Liver (tissue), 9 donors: ENCODE results near the gene TUBA4B. TPM values are rescaled to one million over a fixed set of nuclear protein-coding genes. Genes with fewer than 3 reads are reported as not detected.

Experiments used
- DNase-seq: peaks from one replicate; pipeline ENCODE4 v3.0.0-alpha.2; 2017; ENCODE audit warnings: low spot score
- H3K27ac ChIP-seq, 2 donors: one replicate each; pipeline ENCODE4 v1.7.0; 2013; ENCODE audit warnings: inconsistent platforms in 2 of 2, low read length in 2 of 2, control low read depth in 1 of 2, low read depth in 1 of 2, mild to moderate bottlenecking in 1 of 2
- H3K27me3 ChIP-seq, 4 donors: one replicate each; pipeline versions ENCODE4 v1.6.1 to v1.7.0; 2013; ENCODE audit warnings: low read length in 3 of 4, inconsistent platforms in 1 of 4, mild to moderate bottlenecking in 1 of 4, moderate library complexity in 1 of 4; ENCODE audit not compliant: control insufficient read depth in 4 of 4, insufficient read depth in 4 of 4
- H3K36me3 ChIP-seq, 4 donors: one replicate each; pipeline versions ENCODE4 v1.6.1 to v1.7.0; 2013; ENCODE audit warnings: low read length in 3 of 4, mild to moderate bottlenecking in 3 of 4, low read depth in 1 of 4, moderate library complexity in 1 of 4; ENCODE audit not compliant: control insufficient read depth in 4 of 4, insufficient read depth in 3 of 4
- H3K4me1 ChIP-seq, 4 donors: one replicate each; pipeline versions ENCODE4 v1.6.1 to v1.7.0; 2013; ENCODE audit warnings: low read length in 3 of 4, mild to moderate bottlenecking in 3 of 4, moderate library complexity in 1 of 4; ENCODE audit not compliant: control insufficient read depth in 4 of 4, insufficient read depth in 4 of 4
- H3K4me3 ChIP-seq, 3 donors: one replicate each; pipeline versions ENCODE4 v1.6.1 to v1.7.0; 2013; ENCODE audit warnings: low read length in 3 of 3, control low read depth in 1 of 3, low read depth in 1 of 3, mild to moderate bottlenecking in 1 of 3
- H3K9ac ChIP-seq, 2 donors: one replicate each; pipeline ENCODE4 v1.7.0; 2013; ENCODE audit warnings: low read length in 2 of 2, mild to moderate bottlenecking in 2 of 2, moderate library complexity in 2 of 2, control low read depth in 1 of 2, low read depth in 1 of 2
- H3K9me3 ChIP-seq, 4 donors: one replicate each; pipeline versions ENCODE4 v1.6.1 to v1.7.0; 2013; ENCODE audit warnings: low read length in 3 of 4; ENCODE audit not compliant: control insufficient read depth in 4 of 4
- EGR1 ChIP-seq, 2 donors: IDR thresholded peaks; 2 replicates each; pipeline ENCODE4 v1.6.1; 2016 to 2018; ENCODE audit warnings: antibody characterized with exemption in 2 of 2, low read depth in 2 of 2
- FOXA2 ChIP-seq: IDR thresholded peaks from 2 replicates; pipeline ENCODE4 v1.6.1; 2016; ENCODE audit warnings: antibody characterized with exemption
- GABPA ChIP-seq, 2 donors: IDR thresholded peaks in 1 of 2; conservative IDR thresholded peaks in 1 of 2; 2 replicates each; pipeline ENCODE4 v1.6.1; 2016; ENCODE audit warnings: antibody characterized with exemption in 2 of 2, mild to moderate bottlenecking in 1 of 2, moderate library complexity in 1 of 2
- HNF4A ChIP-seq, 2 donors: conservative IDR thresholded peaks; 2 replicates each; pipeline ENCODE4 v1.6.1; 2016; ENCODE audit warnings: antibody characterized with exemption in 2 of 2, mild to moderate bottlenecking in 2 of 2
- HNF4G ChIP-seq: IDR thresholded peaks from 2 replicates; pipeline ENCODE4 v1.6.1; 2016; ENCODE audit warnings: antibody characterized with exemption
- JUND ChIP-seq, 2 donors: IDR thresholded peaks; 2 replicates each; pipeline ENCODE4 v1.6.1; 2016; ENCODE audit warnings: antibody characterized with exemption in 2 of 2
- NR2F2 ChIP-seq: IDR thresholded peaks from 2 replicates; pipeline ENCODE4 v1.6.1; 2016; ENCODE audit warnings: antibody characterized with exemption
- RAD21 ChIP-seq, 2 donors: IDR thresholded peaks; 2 replicates each; pipeline ENCODE4 v1.6.1; 2016; ENCODE audit warnings: antibody characterized with exemption in 2 of 2, mild to moderate bottlenecking in 2 of 2
- RXRA ChIP-seq, 2 donors: IDR thresholded peaks; 2 replicates each; pipeline ENCODE4 v1.6.1; 2017 to 2018; ENCODE audit warnings: antibody characterized with exemption in 2 of 2, mild to moderate bottlenecking in 1 of 2
- SP1 ChIP-seq: IDR thresholded peaks from 2 replicates; pipeline ENCODE4 v1.6.1; 2018; ENCODE audit warnings: antibody characterized with exemption, mild to moderate bottlenecking
- TAF1 ChIP-seq: conservative IDR thresholded peaks from 2 replicates; pipeline ENCODE4 v1.6.1; 2016; ENCODE audit warnings: antibody characterized with exemption, mild to moderate bottlenecking
- YY1 ChIP-seq: IDR thresholded peaks from 2 replicates; pipeline ENCODE4 v1.6.1; 2016; ENCODE audit warnings: antibody characterized with exemption, mild to moderate bottlenecking
- WGBS: extraction: QIAGEN DNeasy Blood & Tissue Kit; methylation state at CpG from one replicate; pipeline ENCODE4 v1.1.7; 2013; 5-methylcytosine and 5-hydroxymethylcytosine counted together
- polyA plus RNA-seq, 2 donors: library from polyadenylated mRNA; stranded (reverse) in 1 of 2; unstranded in 1 of 2; fragments of 200-250 nt in 1 of 2; fragments of >200 nt in 1 of 2; fragmentation: Nextera tagmentation in 1 of 2; extraction: Ambion mirVana in 1 of 2; gene quantifications; one replicate each; pipeline versions ENCODE4 v1.2.1 to v1.2.3, GENCODE V29; 2013 to 2015
- total RNA-seq, 2 donors: library from RNA; depleted of rRNA; stranded (reverse); fragments of >200 nt; gene quantifications; one replicate each; pipeline ENCODE4 v1.2.3, GENCODE V29; 2014
- TF ChIP-seq, protein P1 (sequence below): IDR thresholded peaks from 2 replicates; pipeline ENCODE4 v1.6.1; 2016; ENCODE audit warnings: antibody characterized with exemption, mild to moderate bottlenecking
- TF ChIP-seq, protein P2 (sequence below): fragments of 150-350 bp; IDR thresholded peaks from 2 replicates; pipeline ENCODE4 v1.5.1; 2017; ENCODE audit warnings: improper control_type of control experiment, low read depth, low read length; ENCODE audit not compliant: missing input control
- TF ChIP-seq, protein P3 (sequence below): IDR thresholded peaks from 2 replicates; pipeline ENCODE4 v1.6.1; 2016; ENCODE audit warnings: antibody characterized with exemption
- donor health status: healthy.
- donor health status: healthy.
- donor health status: healthy.
- donor health status: healthy.
- donor health status: healthy.

Gene TUBA4B
- total and polyA plus RNA-seq, 4 donors = 0.08 to 0.20 (median 0.19) TPM; not detected in 1

GRCh38 chr2:219243291-219243761, 9.7 kb upstream of the TUBA4B start:
- TF ChIP-seq GABPA (IDR thresholded peaks at IDR 0.05 in 1 of 2, conservative IDR thresholded peaks at IDR 0.05 in 1 of 2) (peak in 1 of 2 donors; percentile 14), SP1 (peak; percentile 71), HNF4G (peak; percentile 20), RXRA (IDR thresholded peaks at IDR 0.05) (peak in 1 of 2 donors; percentile 15), HNF4A (conservative IDR thresholded peaks at IDR 0.05) (peak; percentile 72 to 80), TAF1 (no peak), RAD21 (IDR thresholded peaks at IDR 0.05) (peak in 1 of 2 donors; percentile 24), YY1 (peak; percentile 39), NR2F2 (no peak)
- TF ChIP-seq, protein P1, sequence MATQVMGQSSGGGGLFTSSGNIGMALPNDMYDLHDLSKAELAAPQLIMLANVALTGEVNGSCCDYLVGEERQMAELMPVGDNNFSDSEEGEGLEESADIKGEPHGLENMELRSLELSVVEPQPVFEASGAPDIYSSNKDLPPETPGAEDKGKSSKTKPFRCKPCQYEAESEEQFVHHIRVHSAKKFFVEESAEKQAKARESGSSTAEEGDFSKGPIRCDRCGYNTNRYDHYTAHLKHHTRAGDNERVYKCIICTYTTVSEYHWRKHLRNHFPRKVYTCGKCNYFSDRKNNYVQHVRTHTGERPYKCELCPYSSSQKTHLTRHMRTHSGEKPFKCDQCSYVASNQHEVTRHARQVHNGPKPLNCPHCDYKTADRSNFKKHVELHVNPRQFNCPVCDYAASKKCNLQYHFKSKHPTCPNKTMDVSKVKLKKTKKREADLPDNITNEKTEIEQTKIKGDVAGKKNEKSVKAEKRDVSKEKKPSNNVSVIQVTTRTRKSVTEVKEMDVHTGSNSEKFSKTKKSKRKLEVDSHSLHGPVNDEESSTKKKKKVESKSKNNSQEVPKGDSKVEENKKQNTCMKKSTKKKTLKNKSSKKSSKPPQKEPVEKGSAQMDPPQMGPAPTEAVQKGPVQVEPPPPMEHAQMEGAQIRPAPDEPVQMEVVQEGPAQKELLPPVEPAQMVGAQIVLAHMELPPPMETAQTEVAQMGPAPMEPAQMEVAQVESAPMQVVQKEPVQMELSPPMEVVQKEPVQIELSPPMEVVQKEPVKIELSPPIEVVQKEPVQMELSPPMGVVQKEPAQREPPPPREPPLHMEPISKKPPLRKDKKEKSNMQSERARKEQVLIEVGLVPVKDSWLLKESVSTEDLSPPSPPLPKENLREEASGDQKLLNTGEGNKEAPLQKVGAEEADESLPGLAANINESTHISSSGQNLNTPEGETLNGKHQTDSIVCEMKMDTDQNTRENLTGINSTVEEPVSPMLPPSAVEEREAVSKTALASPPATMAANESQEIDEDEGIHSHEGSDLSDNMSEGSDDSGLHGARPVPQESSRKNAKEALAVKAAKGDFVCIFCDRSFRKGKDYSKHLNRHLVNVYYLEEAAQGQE = no peak
- TF ChIP-seq, protein P2, sequence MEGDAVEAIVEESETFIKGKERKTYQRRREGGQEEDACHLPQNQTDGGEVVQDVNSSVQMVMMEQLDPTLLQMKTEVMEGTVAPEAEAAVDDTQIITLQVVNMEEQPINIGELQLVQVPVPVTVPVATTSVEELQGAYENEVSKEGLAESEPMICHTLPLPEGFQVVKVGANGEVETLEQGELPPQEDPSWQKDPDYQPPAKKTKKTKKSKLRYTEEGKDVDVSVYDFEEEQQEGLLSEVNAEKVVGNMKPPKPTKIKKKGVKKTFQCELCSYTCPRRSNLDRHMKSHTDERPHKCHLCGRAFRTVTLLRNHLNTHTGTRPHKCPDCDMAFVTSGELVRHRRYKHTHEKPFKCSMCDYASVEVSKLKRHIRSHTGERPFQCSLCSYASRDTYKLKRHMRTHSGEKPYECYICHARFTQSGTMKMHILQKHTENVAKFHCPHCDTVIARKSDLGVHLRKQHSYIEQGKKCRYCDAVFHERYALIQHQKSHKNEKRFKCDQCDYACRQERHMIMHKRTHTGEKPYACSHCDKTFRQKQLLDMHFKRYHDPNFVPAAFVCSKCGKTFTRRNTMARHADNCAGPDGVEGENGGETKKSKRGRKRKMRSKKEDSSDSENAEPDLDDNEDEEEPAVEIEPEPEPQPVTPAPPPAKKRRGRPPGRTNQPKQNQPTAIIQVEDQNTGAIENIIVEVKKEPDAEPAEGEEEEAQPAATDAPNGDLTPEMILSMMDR = no peak
- peak overlapping the region in 1 of 2 donors; percentile 68 for H3K9ac ChIP-seq
- DNase-seq = no peak
- H3K27ac ChIP-seq = peak overlapping the region; percentile 61 to 67
- H3K36me3 ChIP-seq = peaks cover 0 to 10% (median 4%) of the 10 kb centered on the region in 4 donors
- peaks cover 7 to 43% (median 34%) of the 10 kb centered on the region in 4 donors for H3K4me1 ChIP-seq
- no peaks in the 10 kb centered on the region for H3K9me3 ChIP-seq
- 20% methylated on average over 28 of the region's 28 CpGs for WGBS
- H3K4me3 ChIP-seq = peak overlapping the region in 2 of 3 donors; percentile 10 to 28
- no peaks in the 10 kb centered on the region for H3K27me3 ChIP-seq

GRCh38 chr2:219244789-219245147, 8.3 kb upstream of the TUBA4B start:
- Histone ChIP-seq H3K9me3 (no peaks in the 10 kb centered on the region), H3K27ac (peak overlapping the region; percentile 72 to 94), H3K4me3 (peak overlapping the region; percentile 70 to 95 (median 80)), H3K4me1 (peaks cover 9 to 57% (median 48%) of the 10 kb centered on the region in 4 donors), H3K27me3 (no peaks in the 10 kb centered on the region), H3K36me3 (peaks cover 0 to 2% (median 0%) of the 10 kb centered on the region in 4 donors), H3K9ac (peak overlapping the region; percentile 2 to 97)
- 41% methylated on average over 6 of the region's 6 CpGs for WGBS
- DNase-seq = no peak
- TF ChIP-seq HNF4G (no peak), TAF1 (no peak), YY1 (no peak), NR2F2 (no peak), SP1 (no peak), EGR1 (IDR thresholded peaks at IDR 0.05; ENCODE audit: low read depth in 2 of 2) (no peak), HNF4A (conservative IDR thresholded peaks at IDR 0.05) (no peak), FOXA2 (no peak), RXRA (IDR thresholded peaks at IDR 0.05) (no peak), JUND (IDR thresholded peaks at IDR 0.05) (no peak)
- TF ChIP-seq, protein P1 = no peak
- TF ChIP-seq, protein P3, sequence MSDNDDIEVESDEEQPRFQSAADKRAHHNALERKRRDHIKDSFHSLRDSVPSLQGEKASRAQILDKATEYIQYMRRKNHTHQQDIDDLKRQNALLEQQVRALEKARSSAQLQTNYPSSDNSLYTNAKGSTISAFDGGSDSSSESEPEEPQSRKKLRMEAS = no peak
